Breast epithelium (tissue), 4 donors: ENCODE data around the gene EGLN1. TPM values are rescaled to one million over a fixed set of nuclear protein-coding genes. Genes with fewer than 3 reads are reported as not detected.
A peak's percentile ranks its signal among the peaks of the same experiment; 100 is the strongest.

Source experiments
- DNase-seq, 2 donors: peaks; one replicate each; pipeline ENCODE4 v3.0.0-alpha.2; 2019; ENCODE audit warnings: low spot score in 2 of 2
- H3K27ac ChIP-seq, 2 donors: fragments of 200-600 bp; sonication (generic) in 1 of 2; one replicate each; pipeline ENCODE4 v1.5.1; 2016 to 2019; ENCODE audit warnings: mild to moderate bottlenecking in 1 of 2
- H3K27me3 ChIP-seq, 2 donors: fragments of 200-600 bp; sonication (generic) in 1 of 2; one replicate each; pipeline versions ENCODE4 v1.5.1 to v1.6.0; 2017 to 2019; ENCODE audit warnings: control low read depth in 1 of 2, mild to moderate bottlenecking in 1 of 2
- H3K36me3 ChIP-seq: fragments of 200-600 bp; one replicate; pipeline ENCODE4 v1.5.1; 2019
- H3K4me1 ChIP-seq, 2 donors: fragments of 200-600 bp; sonication (generic); one replicate each; pipeline ENCODE4 v1.5.1; 2016 to 2019; ENCODE audit warnings: control low read depth in 1 of 2
- H3K4me3 ChIP-seq, 3 donors: fragments of 200-600 bp; sonication (generic); 1 replicate in 2 of 3; 2 replicates in 1 of 3; pipeline ENCODE4 v1.5.1; 2016 to 2019; ENCODE audit warnings: mild to moderate bottlenecking in 3 of 3, moderate library complexity in 2 of 3
- H3K9me3 ChIP-seq, 2 donors: fragments of 200-600 bp; sonication (generic) in 1 of 2; one replicate each; pipeline ENCODE4 v1.5.1; 2016 to 2019; ENCODE audit warnings: control low read depth in 1 of 2
- POLR2A ChIP-seq: fragments of 450-650 bp; IDR thresholded peaks from one replicate; pipeline ENCODE4 v1.6.1; 2016; ENCODE audit warnings: antibody characterized with exemption, mild to moderate bottlenecking, moderate library complexity
- POLR2AphosphoS5 ChIP-seq, 3 donors: sonication (generic); formaldehyde crosslinking; IDR thresholded peaks; one replicate each; pipeline ENCODE4 v1.6.1; 2017; ENCODE audit warnings: antibody characterized with exemption in 3 of 3
- intact Hi-C: fragments of 100-400 bp; cut with DNase I; formaldehyde crosslinking; loops from one replicate; pipeline ENCODE4 v1.15.1; 2023; ENCODE audit warnings: low total_unique reads
- total RNA-seq, 3 donors: library from RNA; depleted of rRNA; stranded (reverse); fragments of >200 nt; gene quantifications; one replicate each; pipeline ENCODE4 v1.1.0, GENCODE V29; 2016
- TF ChIP-seq, protein P1 (sequence below), 3 donors: fragments of 450-650 bp; IDR thresholded peaks; one replicate each; pipeline ENCODE4 v1.5.1; 2016 to 2017; ENCODE audit warnings: antibody characterized with exemption in 3 of 3, mild to moderate bottlenecking in 3 of 3, moderate library complexity in 3 of 3

EGLN1 gene
- total RNA-seq, 3 donors from 2014 or later, result 33.8 to 45.6 (median 38.1) TPM

DNA sequence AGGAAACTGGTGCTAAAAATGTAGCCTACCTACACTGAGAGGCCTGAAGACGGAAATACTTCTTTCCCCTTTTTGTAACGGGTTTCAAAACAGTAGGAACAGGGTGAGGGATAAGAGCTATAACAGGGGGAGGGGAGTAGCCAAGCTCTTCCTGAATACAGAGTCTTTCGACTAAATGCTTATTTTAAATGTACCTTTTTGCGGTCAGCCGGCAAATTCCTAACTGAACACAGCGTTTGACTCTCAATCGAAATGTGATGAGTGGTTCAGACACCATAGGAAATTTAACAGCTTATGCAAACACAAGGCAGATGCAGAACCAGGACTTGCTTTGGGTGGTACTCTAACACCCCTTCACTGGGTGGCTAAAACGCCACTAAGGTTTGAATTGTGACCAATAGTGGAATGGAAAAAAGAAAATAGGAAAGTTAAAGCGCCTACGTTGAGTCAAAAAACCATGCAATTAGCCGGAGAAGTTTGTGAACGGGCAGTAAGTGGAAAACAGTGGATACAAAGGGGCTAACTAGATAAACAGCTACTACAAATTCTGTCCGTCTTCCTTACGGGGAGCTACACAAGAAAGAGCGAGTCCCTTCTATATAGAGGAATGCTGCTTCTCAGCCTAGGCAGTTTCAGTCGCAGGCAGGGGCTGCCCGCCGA lies 1.7 kb downstream of the EGLN1 start:
- no peak for TF ChIP-seq POLR2A
- no peak for TF ChIP-seq POLR2AphosphoS5 (IDR thresholded peaks at IDR 0.05)
- TF ChIP-seq, protein P1, sequence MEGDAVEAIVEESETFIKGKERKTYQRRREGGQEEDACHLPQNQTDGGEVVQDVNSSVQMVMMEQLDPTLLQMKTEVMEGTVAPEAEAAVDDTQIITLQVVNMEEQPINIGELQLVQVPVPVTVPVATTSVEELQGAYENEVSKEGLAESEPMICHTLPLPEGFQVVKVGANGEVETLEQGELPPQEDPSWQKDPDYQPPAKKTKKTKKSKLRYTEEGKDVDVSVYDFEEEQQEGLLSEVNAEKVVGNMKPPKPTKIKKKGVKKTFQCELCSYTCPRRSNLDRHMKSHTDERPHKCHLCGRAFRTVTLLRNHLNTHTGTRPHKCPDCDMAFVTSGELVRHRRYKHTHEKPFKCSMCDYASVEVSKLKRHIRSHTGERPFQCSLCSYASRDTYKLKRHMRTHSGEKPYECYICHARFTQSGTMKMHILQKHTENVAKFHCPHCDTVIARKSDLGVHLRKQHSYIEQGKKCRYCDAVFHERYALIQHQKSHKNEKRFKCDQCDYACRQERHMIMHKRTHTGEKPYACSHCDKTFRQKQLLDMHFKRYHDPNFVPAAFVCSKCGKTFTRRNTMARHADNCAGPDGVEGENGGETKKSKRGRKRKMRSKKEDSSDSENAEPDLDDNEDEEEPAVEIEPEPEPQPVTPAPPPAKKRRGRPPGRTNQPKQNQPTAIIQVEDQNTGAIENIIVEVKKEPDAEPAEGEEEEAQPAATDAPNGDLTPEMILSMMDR (IDR thresholded peaks at IDR 0.05), result no peak
- Histone ChIP-seq H3K4me3 (peak overlapping the region; percentile 61 to 92 (median 70)), H3K27me3 (no peaks in the 10 kb centered on the region), H3K4me1 (no peaks in the 10 kb centered on the region), H3K9me3 (no peaks in the 10 kb centered on the region), H3K27ac (peak overlapping the region; percentile 94 to 99), H3K36me3 (no peaks in the 10 kb centered on the region)
- intact Hi-C loops, result no loop called here
- no peak for DNase-seq

DNA sequence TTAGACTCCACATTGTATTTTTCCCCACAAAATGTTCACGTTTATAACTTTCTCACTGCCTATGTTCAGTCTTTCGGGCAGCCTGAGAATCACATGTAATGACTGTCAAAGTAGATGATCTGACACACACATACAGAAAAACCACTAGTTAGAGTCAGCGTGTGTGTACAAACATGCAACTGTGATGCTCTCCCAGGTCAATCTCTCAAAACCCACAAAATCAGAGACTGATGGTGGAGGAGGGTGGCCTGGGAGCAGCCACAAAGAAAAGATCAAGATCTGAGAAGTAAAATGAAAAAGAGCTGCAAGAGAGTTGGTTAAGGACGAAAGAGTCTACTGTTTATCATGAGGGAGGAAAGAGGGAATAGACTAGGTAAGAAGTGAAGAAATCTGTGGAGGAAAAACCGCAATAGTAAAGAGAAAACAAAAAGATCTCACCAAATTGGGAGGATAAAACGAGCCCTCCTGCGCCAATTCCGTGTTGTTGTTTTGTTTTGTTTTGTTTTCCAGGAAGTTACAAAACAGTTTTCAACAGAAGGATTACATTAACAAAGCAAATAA lies 2.3 kb downstream of the EGLN1 start:
- Histone ChIP-seq H3K9me3 (no peaks in the 10 kb centered on the region), H3K4me3 (peak overlapping the region; percentile 61 to 92 (median 70)), H3K27ac (peak overlapping the region; percentile 69 to 94), H3K36me3 (no peaks in the 10 kb centered on the region), H3K4me1 (no peaks in the 10 kb centered on the region), H3K27me3 (no peaks in the 10 kb centered on the region)
- DNase-seq, result no peak
- TF ChIP-seq POLR2AphosphoS5 (IDR thresholded peaks at IDR 0.05) (no peak), POLR2A (no peak)
- TF ChIP-seq, protein P1 (IDR thresholded peaks at IDR 0.05), result no peak
- intact Hi-C loops, result no loop called here

DNA sequence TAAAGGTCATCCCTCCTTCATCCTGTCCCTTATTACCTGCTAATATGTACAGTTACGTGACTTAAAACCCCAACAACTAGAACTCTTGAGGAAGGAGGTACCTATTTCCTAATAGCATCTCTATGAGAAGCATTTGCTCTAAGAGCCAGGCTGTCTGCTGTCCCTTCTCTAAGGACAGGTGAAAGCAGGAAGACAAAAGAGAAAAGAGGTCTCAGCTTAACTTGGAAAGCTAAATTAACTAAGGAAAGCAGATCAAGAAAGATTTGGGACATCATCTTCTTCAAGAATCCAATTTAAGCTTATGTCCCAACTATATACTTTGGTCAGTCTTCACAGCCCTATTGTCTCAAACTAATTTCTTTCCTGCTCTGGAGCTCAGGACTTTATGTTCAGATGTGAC lies 2.9 kb downstream of the EGLN1 start:
- H3K9me3 ChIP-seq, result no peaks in the 10 kb centered on the region
- TF ChIP-seq POLR2A, result no peak
- TF ChIP-seq, protein P1 (IDR thresholded peaks at IDR 0.05), result no peak
- no peak for TF ChIP-seq POLR2AphosphoS5 (IDR thresholded peaks at IDR 0.05)
- intact Hi-C loops, result no loop called here

DNA sequence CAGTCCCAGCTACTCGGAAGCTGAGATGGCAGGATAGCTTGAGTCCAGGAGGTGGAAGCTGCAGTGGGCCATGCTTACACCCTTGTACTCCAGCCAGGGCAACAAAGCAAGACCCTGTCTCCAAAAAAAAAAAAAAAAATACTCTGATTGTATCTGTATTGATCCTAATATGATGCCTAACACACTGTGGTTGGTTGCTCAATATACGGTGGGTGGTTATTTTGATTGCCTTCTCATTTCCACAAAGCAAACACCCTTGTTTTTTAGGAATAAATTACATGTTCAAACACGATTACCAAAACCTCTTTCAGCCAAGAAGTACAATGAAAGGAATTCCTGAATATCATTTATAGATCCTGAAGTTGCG lies 3.4 kb downstream of the EGLN1 start:
- H3K27ac ChIP-seq, result peak overlapping the region in 1 of 2 donors; percentile 69
- no peaks in the 10 kb centered on the region for H3K9me3 ChIP-seq
- no peak for TF ChIP-seq POLR2AphosphoS5 (IDR thresholded peaks at IDR 0.05)
- peak overlapping the region; percentile 61 to 92 (median 70) for H3K4me3 ChIP-seq
- intact Hi-C loops, result no loop called here
- DNase-seq, result no peak
- H3K27me3 ChIP-seq, result no peaks in the 10 kb centered on the region
- H3K36me3 ChIP-seq, result no peaks in the 10 kb centered on the region
- no peaks in the 10 kb centered on the region for H3K4me1 ChIP-seq

More for the DNA sequence above, 2.9 kb downstream of the EGLN1 start:
- Histone ChIP-seq H3K36me3 (no peaks in the 10 kb centered on the region), H3K4me1 (no peaks in the 10 kb centered on the region), H3K27me3 (no peaks in the 10 kb centered on the region), H3K27ac (peak overlapping the region in 1 of 2 donors; percentile 69), H3K4me3 (peak overlapping the region; percentile 61 to 92 (median 70))
- DNase-seq, result no peak

DNA sequence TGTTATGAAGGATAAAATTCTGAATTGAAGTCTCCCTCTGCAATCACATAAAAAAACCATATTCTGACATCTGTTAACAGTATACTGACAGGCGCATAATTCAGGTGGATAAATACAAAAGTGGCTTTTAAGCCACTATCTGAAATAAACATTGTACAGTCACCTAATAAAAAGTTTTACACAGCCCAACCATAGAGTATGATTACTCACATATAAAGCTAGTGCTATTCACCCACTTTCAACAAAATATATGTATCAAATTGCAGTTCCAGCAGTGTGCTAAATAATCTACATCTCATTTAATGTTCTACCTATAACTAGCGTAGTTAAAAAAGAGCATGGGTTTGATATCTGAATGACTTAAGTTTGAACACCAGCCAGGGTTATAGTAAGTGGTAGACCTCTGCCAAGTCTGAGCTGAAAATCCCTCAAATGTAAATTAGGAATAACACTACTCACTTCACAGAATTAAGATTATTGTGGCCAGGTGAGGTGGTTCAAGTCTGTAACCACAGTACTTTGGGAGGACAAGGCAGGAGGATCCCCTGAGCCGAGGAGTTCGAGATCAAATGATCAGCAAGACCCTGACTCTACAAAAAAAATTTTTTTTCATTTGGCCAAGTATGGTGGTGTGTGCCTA lies 3.9 kb downstream of the EGLN1 start:
- TF ChIP-seq, protein P1 (IDR thresholded peaks at IDR 0.05), result no peak
- no peak for TF ChIP-seq POLR2AphosphoS5 (IDR thresholded peaks at IDR 0.05)
- TF ChIP-seq POLR2A, result no peak
- H3K27ac ChIP-seq, result no peak overlapping the region
- no peaks in the 10 kb centered on the region for H3K36me3 ChIP-seq
- peak overlapping the region; percentile 61 to 92 (median 70) for H3K4me3 ChIP-seq
- no peaks in the 10 kb centered on the region for H3K27me3 ChIP-seq
- H3K9me3 ChIP-seq, result no peaks in the 10 kb centered on the region
- intact Hi-C loops, result no loop called here
- H3K4me1 ChIP-seq, result no peaks in the 10 kb centered on the region
- no peak for DNase-seq
